ENCODE results near the gene SLC5A12. TPM values are rescaled to one million over a fixed set of nuclear protein-coding genes. Genes with fewer than 3 reads are reported as not detected.

Gene SLC5A12
- total and polyA plus RNA-seq, 2 experiments from 2014 or later, result 0.24 to 0.43 TPM

GRCh38 chr11:26698224-26698623 lies 23.6 kb downstream of the SLC5A12 start:
- H3K4me1 ChIP-seq (ENCODE audit: insufficient read depth), result no peaks in the 10 kb centered on the region
- H2AFZ ChIP-seq, result no peak overlapping the region
- no peaks in the 10 kb centered on the region for H3F3A ChIP-seq (ENCODE audit: insufficient read depth)
- no peak overlapping the region for H3K4me2 ChIP-seq (ENCODE audit: unreplicated experiment)
- H3K9me3 ChIP-seq (ENCODE audit: low read depth), result no peaks in the 10 kb centered on the region
- H3K27ac ChIP-seq, result no peak overlapping the region
- in situ Hi-C loops (cut with MboI), result no loop called here
- H3K36me3 ChIP-seq (ENCODE audit: low read depth), result no peaks in the 10 kb centered on the region
- H3K9me2 ChIP-seq (ENCODE audit: insufficient read depth), result no peaks in the 10 kb centered on the region
- TF ChIP-seq EZH2phosphoT487 (IDR thresholded peaks at IDR 0.05; ENCODE audit: insufficient read depth, low read depth) (no peak), EZH2 (IDR thresholded peaks at IDR 0.05; ENCODE audit: insufficient read depth, poor library complexity, severe bottlenecking) (no peak)
- no peak overlapping the region for H3K4me3 ChIP-seq
- 96 to 100% methylated on average over 2 of the region's 2 CpGs for WGBS, 2 experiments (ENCODE audit: low coverage in 1 of 2, low lambda C conversion rate in 2 of 2, missing lambda C conversion rate in 2 of 2)
- no peak overlapping the region for H3K9ac ChIP-seq
- no peaks in the 10 kb centered on the region for H3K27me3 ChIP-seq (replicated peaks; ENCODE audit: insufficient read depth)
- no peak for DNase-seq
- no peaks in the 10 kb centered on the region for H3K79me2 ChIP-seq (ENCODE audit: insufficient read depth)
- H4K20me1 ChIP-seq (ENCODE audit: insufficient read depth), result no peaks in the 10 kb centered on the region

- H2AFZ ChIP-seq, result no peak overlapping the region
- WGBS, 2 experiments (ENCODE audit: low coverage in 1 of 2, low lambda C conversion rate in 2 of 2, missing lambda C conversion rate in 2 of 2), result 78 to 80% methylated on average over 3 of the region's 3 CpGs
These were observed 25.5 kb downstream of the SLC5A12 start for GRCh38 chr11:26696330-26696729.

GRCh38 chr11:26688701-26689100 lies 33.2 kb downstream of the SLC5A12 start:
- peak; percentile 46 for DNase-seq
- H3K36me3 ChIP-seq (ENCODE audit: low read depth), result no peaks in the 10 kb centered on the region
- H3K9me3 ChIP-seq (ENCODE audit: low read depth), result no peaks in the 10 kb centered on the region
- H3K27me3 ChIP-seq (replicated peaks; ENCODE audit: insufficient read depth), result no peaks in the 10 kb centered on the region
- 55% methylated on average over 4 of the region's 4 CpGs for WGBS, 2 experiments (ENCODE audit: low coverage in 1 of 2, low lambda C conversion rate in 2 of 2, missing lambda C conversion rate in 2 of 2)
- H3K9ac ChIP-seq, result no peak overlapping the region
- H3K4me2 ChIP-seq (ENCODE audit: unreplicated experiment), result no peak overlapping the region
- H2AFZ ChIP-seq, result no peak overlapping the region
- in situ Hi-C loops (cut with MboI), result no loop called here
- no peaks in the 10 kb centered on the region for H3K4me1 ChIP-seq (ENCODE audit: insufficient read depth)
- no peak overlapping the region for H3K27ac ChIP-seq
- H4K20me1 ChIP-seq (ENCODE audit: insufficient read depth), result no peaks in the 10 kb centered on the region
- H3K4me3 ChIP-seq, result no peak overlapping the region
- no peaks in the 10 kb centered on the region for H3K79me2 ChIP-seq (ENCODE audit: insufficient read depth)
- no peak for TF ChIP-seq EZH2 (IDR thresholded peaks at IDR 0.05; ENCODE audit: insufficient read depth, poor library complexity, severe bottlenecking)
- TF ChIP-seq EZH2phosphoT487 (IDR thresholded peaks at IDR 0.05; ENCODE audit: insufficient read depth, low read depth), result no peak
- no peaks in the 10 kb centered on the region for H3K9me2 ChIP-seq (ENCODE audit: insufficient read depth)
- H3F3A ChIP-seq (ENCODE audit: insufficient read depth), result no peaks in the 10 kb centered on the region

More at GRCh38 chr11:26696330-26696729, 25.5 kb downstream of the SLC5A12 start:
- Histone ChIP-seq H3K4me2 (ENCODE audit: unreplicated experiment) (no peak overlapping the region), H4K20me1 (ENCODE audit: insufficient read depth) (no peaks in the 10 kb centered on the region), H3K36me3 (ENCODE audit: low read depth) (no peaks in the 10 kb centered on the region), H3K27ac (no peak overlapping the region), H3K9me3 (ENCODE audit: low read depth) (no peaks in the 10 kb centered on the region), H3K4me3 (no peak overlapping the region), H3K9me2 (ENCODE audit: insufficient read depth) (no peaks in the 10 kb centered on the region), H3K4me1 (ENCODE audit: insufficient read depth) (no peaks in the 10 kb centered on the region), H3K79me2 (ENCODE audit: insufficient read depth) (no peaks in the 10 kb centered on the region), H3K9ac (no peak overlapping the region), H3F3A (ENCODE audit: insufficient read depth) (no peaks in the 10 kb centered on the region), H3K27me3 (replicated peaks; ENCODE audit: insufficient read depth) (no peaks in the 10 kb centered on the region)
- DNase-seq, result no peak
- no peak for TF ChIP-seq EZH2phosphoT487 (IDR thresholded peaks at IDR 0.05; ENCODE audit: insufficient read depth, low read depth)
- TF ChIP-seq EZH2 (IDR thresholded peaks at IDR 0.05; ENCODE audit: insufficient read depth, poor library complexity, severe bottlenecking), result no peak
- in situ Hi-C loops (cut with MboI), result no loop called here

GRCh38 chr11:26687351-26687750 lies 34.5 kb downstream of the SLC5A12 start:
- Histone ChIP-seq H3K27me3 (replicated peaks; ENCODE audit: insufficient read depth) (no peaks in the 10 kb centered on the region), H3K4me1 (ENCODE audit: insufficient read depth) (no peaks in the 10 kb centered on the region), H3F3A (ENCODE audit: insufficient read depth) (no peaks in the 10 kb centered on the region), H3K4me2 (ENCODE audit: unreplicated experiment) (no peak overlapping the region), H3K36me3 (ENCODE audit: low read depth) (no peaks in the 10 kb centered on the region), H4K20me1 (ENCODE audit: insufficient read depth) (no peaks in the 10 kb centered on the region), H3K79me2 (ENCODE audit: insufficient read depth) (no peaks in the 10 kb centered on the region), H3K9me2 (ENCODE audit: insufficient read depth) (no peaks in the 10 kb centered on the region), H2AFZ (no peak overlapping the region), H3K27ac (no peak overlapping the region), H3K9ac (no peak overlapping the region), H3K9me3 (ENCODE audit: low read depth) (no peaks in the 10 kb centered on the region), H3K4me3 (no peak overlapping the region)
- TF ChIP-seq EZH2phosphoT487 (IDR thresholded peaks at IDR 0.05; ENCODE audit: insufficient read depth, low read depth) (no peak), EZH2 (IDR thresholded peaks at IDR 0.05; ENCODE audit: insufficient read depth, poor library complexity, severe bottlenecking) (no peak)
- in situ Hi-C loops (cut with MboI), result no loop called here
- WGBS, 2 experiments (ENCODE audit: low coverage in 1 of 2, low lambda C conversion rate in 2 of 2, missing lambda C conversion rate in 2 of 2), result 41 to 61% methylated on average over 1 of the region's 1 CpG
- DNase-seq, result no peak

GRCh38 chr11:26677566-26677965 lies 44.3 kb downstream of the SLC5A12 start:
- Histone ChIP-seq H3F3A (ENCODE audit: insufficient read depth) (no peaks in the 10 kb centered on the region), H3K9ac (no peak overlapping the region), H3K9me2 (ENCODE audit: insufficient read depth) (no peaks in the 10 kb centered on the region), H3K4me1 (ENCODE audit: insufficient read depth) (no peaks in the 10 kb centered on the region), H3K4me3 (no peak overlapping the region), H4K20me1 (ENCODE audit: insufficient read depth) (no peaks in the 10 kb centered on the region), H2AFZ (no peak overlapping the region), H3K4me2 (ENCODE audit: unreplicated experiment) (no peak overlapping the region), H3K36me3 (ENCODE audit: low read depth) (no peaks in the 10 kb centered on the region), H3K79me2 (ENCODE audit: insufficient read depth) (no peaks in the 10 kb centered on the region), H3K27ac (no peak overlapping the region), H3K9me3 (ENCODE audit: low read depth) (no peaks in the 10 kb centered on the region), H3K27me3 (replicated peaks; ENCODE audit: insufficient read depth) (no peaks in the 10 kb centered on the region)
- no peak for TF ChIP-seq EZH2 (IDR thresholded peaks at IDR 0.05; ENCODE audit: insufficient read depth, poor library complexity, severe bottlenecking)
- TF ChIP-seq EZH2phosphoT487 (IDR thresholded peaks at IDR 0.05; ENCODE audit: insufficient read depth, low read depth), result no peak
- in situ Hi-C loops (cut with MboI), result no loop called here
- DNase-seq, result no peak
